GM19193 (cell line): Measurements from ENCODE around the gene SYT12.

Experiments
- POLR2A ChIP-seq: IDR thresholded peaks from 4 replicates; pipeline ENCODE4 v1.6.1; 2011; ENCODE audit not compliant: insufficient read depth, insufficient read length; ENCODE audit errors: extremely low read depth

The SYT12 gene

GRCh38 chr11:67022961-67023956 lies at the start of gene SYT12:
Gene SYT12 (plus strand): TSS chr11:67023134. CDS start chr11:67030145, 7,011 bp downstream.
- no peak for TF ChIP-seq POLR2A

- no peak for TF ChIP-seq POLR2A
Measured at GRCh38 chr11:66973956-66974580, 48.9 kb upstream of the SYT12 start.

- no peak for TF ChIP-seq POLR2A
Measured at GRCh38 chr11:66974724-66975404, 48.1 kb upstream of the SYT12 start, which contains the start of gene C11orf86. Gene C11orf86 (plus strand): TSS chr11:66975304. CDS start chr11:66975363, 59 bp downstream.

GRCh38 chr11:66975405-66976027 lies 47.4 kb upstream of the SYT12 start:
- no peak for TF ChIP-seq POLR2A

GRCh38 chr11:66976028-66976467 lies 46.9 kb upstream of the SYT12 start:
- TF ChIP-seq POLR2A, result no peak

- TF ChIP-seq POLR2A, result no peak
Measured at GRCh38 chr11:66976925-66977324, 46.0 kb upstream of the SYT12 start.

GRCh38 chr11:66978229-66978628 lies 44.7 kb upstream of the SYT12 start:
- no peak for TF ChIP-seq POLR2A

GRCh38 chr11:66978717-66979116 lies 44.2 kb upstream of the SYT12 start:
- no peak for TF ChIP-seq POLR2A

- TF ChIP-seq POLR2A, result no peak
Measured at GRCh38 chr11:66979336-66979980, 43.5 kb upstream of the SYT12 start.

GRCh38 chr11:66981976-66982578 lies 40.9 kb upstream of the SYT12 start:
- no peak for TF ChIP-seq POLR2A

- TF ChIP-seq POLR2A, result no peak
Measured at GRCh38 chr11:66983275-66983924, 39.5 kb upstream of the SYT12 start.

GRCh38 chr11:66985508-66986177 lies 37.3 kb upstream of the SYT12 start:
- no peak for TF ChIP-seq POLR2A

GRCh38 chr11:66986178-66986545 lies 36.8 kb upstream of the SYT12 start:
- TF ChIP-seq POLR2A, result no peak

GRCh38 chr11:66987158-66987620 lies 35.7 kb upstream of the SYT12 start:
- no peak for TF ChIP-seq POLR2A
